ENCODE measurements around the gene DUOX1.

DNA sequence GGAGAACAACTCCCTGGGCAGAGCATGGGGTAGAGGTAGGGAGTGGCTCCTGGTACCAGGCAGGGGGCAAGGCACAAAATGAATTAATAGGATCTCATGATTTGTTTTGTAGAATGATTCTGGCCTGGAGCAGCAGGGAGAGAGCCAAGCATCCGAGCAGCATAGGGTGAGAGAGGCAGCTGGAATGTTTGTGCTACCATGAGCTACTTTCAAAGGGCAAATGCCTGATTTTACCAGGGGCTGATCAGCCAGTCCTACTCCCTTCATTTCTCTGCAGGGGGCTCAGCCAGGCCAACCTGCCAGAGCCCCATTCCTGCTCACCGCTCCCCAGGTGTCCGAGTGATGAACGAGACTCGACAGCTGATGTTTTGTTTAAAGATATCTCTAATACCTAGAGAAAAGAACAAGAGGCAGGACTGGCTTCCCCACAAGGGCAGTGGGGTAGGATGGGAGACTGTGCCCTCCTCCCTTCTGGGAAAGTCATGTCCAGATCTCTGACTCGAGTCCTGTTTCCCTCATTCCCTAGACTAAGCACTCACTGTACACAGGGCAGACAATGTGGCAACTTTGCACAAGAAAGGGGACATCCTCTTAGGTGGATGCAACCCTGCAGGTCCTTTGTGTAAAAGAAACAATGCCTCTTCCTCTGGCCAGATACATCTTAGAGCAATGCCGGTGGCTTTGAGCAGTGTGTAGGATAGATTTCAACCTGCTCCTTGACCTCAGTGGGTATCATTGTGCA, 28.7 kb upstream of the DUOX1 start:
- TF ChIP-seq EZH2 (IDR thresholded peaks at IDR 0.05; ENCODE audit: low read depth), result no peak
- TF ChIP-seq, protein P1, sequence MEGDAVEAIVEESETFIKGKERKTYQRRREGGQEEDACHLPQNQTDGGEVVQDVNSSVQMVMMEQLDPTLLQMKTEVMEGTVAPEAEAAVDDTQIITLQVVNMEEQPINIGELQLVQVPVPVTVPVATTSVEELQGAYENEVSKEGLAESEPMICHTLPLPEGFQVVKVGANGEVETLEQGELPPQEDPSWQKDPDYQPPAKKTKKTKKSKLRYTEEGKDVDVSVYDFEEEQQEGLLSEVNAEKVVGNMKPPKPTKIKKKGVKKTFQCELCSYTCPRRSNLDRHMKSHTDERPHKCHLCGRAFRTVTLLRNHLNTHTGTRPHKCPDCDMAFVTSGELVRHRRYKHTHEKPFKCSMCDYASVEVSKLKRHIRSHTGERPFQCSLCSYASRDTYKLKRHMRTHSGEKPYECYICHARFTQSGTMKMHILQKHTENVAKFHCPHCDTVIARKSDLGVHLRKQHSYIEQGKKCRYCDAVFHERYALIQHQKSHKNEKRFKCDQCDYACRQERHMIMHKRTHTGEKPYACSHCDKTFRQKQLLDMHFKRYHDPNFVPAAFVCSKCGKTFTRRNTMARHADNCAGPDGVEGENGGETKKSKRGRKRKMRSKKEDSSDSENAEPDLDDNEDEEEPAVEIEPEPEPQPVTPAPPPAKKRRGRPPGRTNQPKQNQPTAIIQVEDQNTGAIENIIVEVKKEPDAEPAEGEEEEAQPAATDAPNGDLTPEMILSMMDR (conservative IDR thresholded peaks at IDR 0.05), result no peak

Measured in PC-9 (cell line).